WTC11 (cell line): ENCODE data around the gene DNASE1L3.

ENCODE experiments used
- TF ChIP-seq, protein P1 (sequence below): fragments of 200-600 bp; IDR thresholded peaks from 2 replicates; pipeline ENCODE4 v1.8.0; 2022; ENCODE audit warnings: antibody characterized with exemption
- TF ChIP-seq, protein P2 (sequence below): sonication (generic); formaldehyde crosslinking; IDR thresholded peaks from 2 replicates; pipeline ENCODE4 v1.8.0; 2022; ENCODE audit warnings: mild to moderate bottlenecking, missing genetic modification reagents
- TF ChIP-seq, protein P3 (sequence below): sonication (generic); formaldehyde crosslinking; IDR thresholded peaks from 2 replicates; pipeline ENCODE4 v1.8.1; 2022; ENCODE audit warnings: missing genetic modification reagents, borderline replicate concordance

DNA sequence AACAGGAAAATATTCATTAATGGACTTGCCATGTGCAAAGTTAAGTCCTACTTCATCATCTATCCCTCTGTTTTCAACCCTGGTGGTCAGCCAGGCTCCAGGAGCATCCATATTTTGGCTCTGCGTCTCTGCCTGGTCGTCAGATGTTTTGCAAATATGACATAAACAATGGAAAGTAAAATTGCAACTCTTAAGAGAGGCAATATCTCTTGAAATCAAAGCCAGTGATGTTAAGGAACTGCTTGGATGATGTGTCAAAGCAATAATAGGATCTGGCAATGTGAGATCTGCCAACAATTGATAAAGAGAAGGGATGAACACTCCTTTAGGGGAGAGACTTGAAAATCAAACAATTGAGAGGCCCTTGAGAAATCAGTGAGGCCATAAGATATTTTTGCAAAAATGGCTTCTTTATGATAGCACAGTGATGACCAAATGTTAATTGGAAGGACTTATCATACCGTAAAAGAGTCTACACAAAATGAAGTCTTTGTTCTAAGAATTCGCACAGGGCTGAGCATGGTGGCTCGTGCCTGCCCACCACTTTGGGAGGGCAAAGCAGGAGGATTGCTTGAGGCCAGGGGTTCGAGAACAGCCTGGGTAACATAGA is 33.3 kb upstream of the DNASE1L3 start:
- TF ChIP-seq, protein P1, sequence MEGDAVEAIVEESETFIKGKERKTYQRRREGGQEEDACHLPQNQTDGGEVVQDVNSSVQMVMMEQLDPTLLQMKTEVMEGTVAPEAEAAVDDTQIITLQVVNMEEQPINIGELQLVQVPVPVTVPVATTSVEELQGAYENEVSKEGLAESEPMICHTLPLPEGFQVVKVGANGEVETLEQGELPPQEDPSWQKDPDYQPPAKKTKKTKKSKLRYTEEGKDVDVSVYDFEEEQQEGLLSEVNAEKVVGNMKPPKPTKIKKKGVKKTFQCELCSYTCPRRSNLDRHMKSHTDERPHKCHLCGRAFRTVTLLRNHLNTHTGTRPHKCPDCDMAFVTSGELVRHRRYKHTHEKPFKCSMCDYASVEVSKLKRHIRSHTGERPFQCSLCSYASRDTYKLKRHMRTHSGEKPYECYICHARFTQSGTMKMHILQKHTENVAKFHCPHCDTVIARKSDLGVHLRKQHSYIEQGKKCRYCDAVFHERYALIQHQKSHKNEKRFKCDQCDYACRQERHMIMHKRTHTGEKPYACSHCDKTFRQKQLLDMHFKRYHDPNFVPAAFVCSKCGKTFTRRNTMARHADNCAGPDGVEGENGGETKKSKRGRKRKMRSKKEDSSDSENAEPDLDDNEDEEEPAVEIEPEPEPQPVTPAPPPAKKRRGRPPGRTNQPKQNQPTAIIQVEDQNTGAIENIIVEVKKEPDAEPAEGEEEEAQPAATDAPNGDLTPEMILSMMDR = no peak
- TF ChIP-seq, protein P2, sequence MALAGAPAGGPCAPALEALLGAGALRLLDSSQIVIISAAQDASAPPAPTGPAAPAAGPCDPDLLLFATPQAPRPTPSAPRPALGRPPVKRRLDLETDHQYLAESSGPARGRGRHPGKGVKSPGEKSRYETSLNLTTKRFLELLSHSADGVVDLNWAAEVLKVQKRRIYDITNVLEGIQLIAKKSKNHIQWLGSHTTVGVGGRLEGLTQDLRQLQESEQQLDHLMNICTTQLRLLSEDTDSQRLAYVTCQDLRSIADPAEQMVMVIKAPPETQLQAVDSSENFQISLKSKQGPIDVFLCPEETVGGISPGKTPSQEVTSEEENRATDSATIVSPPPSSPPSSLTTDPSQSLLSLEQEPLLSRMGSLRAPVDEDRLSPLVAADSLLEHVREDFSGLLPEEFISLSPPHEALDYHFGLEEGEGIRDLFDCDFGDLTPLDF (CRISPR knock-in tag) = no peak
- TF ChIP-seq, protein P3, sequence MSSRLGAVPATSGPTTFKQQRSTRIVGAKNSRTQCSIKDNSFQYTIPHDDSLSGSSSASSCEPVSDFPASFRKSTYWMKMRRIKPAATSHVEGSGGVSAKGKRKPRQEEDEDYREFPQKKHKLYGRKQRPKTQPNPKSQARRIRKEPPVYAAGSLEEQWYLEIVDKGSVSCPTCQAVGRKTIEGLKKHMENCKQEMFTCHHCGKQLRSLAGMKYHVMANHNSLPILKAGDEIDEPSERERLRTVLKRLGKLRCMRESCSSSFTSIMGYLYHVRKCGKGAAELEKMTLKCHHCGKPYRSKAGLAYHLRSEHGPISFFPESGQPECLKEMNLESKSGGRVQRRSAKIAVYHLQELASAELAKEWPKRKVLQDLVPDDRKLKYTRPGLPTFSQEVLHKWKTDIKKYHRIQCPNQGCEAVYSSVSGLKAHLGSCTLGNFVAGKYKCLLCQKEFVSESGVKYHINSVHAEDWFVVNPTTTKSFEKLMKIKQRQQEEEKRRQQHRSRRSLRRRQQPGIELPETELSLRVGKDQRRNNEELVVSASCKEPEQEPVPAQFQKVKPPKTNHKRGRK (CRISPR knock-in tag) = no peak
